Measurements from ENCODE around the gene WNT3.

WNT3 gene

DNA sequence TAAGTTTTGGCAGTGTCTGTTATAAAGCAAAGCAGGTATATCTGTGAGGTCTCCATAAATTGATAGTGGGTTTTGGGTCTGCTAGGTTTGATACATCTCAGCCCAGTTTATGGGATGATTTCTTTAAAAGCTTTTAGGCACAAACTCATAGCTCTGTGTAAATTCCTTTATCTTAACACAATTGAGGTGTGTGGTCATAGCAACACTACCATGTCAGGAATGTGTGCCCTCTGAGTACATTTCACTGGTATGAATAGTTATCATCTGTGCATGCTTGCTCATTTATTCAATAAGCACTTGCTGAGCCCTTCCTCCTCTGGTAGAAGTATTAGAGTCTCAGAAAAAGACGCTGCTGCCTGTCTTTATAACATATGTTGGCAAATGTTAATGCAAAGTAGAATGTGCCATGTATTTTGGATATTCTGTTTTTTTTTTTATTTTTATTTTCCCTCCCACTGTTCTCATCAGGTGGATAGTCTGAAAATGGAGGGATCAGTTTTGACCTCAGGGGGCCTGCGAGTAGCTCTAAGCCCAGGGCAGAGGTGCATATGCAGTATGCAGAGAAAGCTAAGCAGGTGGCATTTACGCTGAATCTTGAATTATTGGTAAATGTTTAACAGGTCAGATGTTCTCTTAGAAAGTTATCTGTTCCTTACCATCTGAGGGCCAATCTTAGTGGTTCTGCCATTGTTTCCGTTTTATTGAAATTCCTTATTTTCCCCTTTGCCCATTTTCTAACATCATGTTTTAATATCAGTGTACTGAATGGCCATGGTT lies 90.7 kb downstream of the WNT3 start:
- Histone ChIP-seq H3K79me2 (ENCODE audit: control insufficient read depth, insufficient read depth, low read length) (no peaks in the 10 kb centered on the region), H3K4me1 (ENCODE audit: control insufficient read depth, low read depth, low read length) (peaks cover 1% of the 10 kb centered on the region), H2BK5ac (ENCODE audit: low read length) (no peak overlapping the region), H2BK120ac (ENCODE audit: low read depth, low read length) (no peak overlapping the region), H3K4me2 (ENCODE audit: low read length) (no peak overlapping the region), H2BK15ac (replicated peaks; ENCODE audit: low read depth) (no peak overlapping the region), H4K5ac (ENCODE audit: low read length) (no peak overlapping the region), H2AK5ac (ENCODE audit: low read length) (no peak overlapping the region), H4K8ac (ENCODE audit: low read depth, low read length) (no peak overlapping the region), H3K27ac (ENCODE audit: low read depth, low read length) (no peak overlapping the region), H3K79me1 (ENCODE audit: low read length) (no peaks in the 10 kb centered on the region), H3K18ac (ENCODE audit: low read length) (no peak overlapping the region), H3K27me3 (ENCODE audit: insufficient read depth, low read length, poor library complexity) (no peaks in the 10 kb centered on the region), H3K36me3 (ENCODE audit: control insufficient read depth, insufficient read depth, low read length) (no peaks in the 10 kb centered on the region), H3K9ac (ENCODE audit: low read length) (no peak overlapping the region), H3K4me3 (ENCODE audit: low read length) (no peak overlapping the region), H3K23ac (ENCODE audit: low read length) (no peak overlapping the region), H3K4ac (ENCODE audit: low read depth, low read length) (no peak overlapping the region), H3K56ac (ENCODE audit: low read length) (no peak overlapping the region)
- no CpG with 5 or more reads among the region's 4 CpGs for WGBS (ENCODE audit: extremely low coverage, insufficient coverage, low lambda C conversion rate)
- peak; percentile 34 for DNase-seq

DNA sequence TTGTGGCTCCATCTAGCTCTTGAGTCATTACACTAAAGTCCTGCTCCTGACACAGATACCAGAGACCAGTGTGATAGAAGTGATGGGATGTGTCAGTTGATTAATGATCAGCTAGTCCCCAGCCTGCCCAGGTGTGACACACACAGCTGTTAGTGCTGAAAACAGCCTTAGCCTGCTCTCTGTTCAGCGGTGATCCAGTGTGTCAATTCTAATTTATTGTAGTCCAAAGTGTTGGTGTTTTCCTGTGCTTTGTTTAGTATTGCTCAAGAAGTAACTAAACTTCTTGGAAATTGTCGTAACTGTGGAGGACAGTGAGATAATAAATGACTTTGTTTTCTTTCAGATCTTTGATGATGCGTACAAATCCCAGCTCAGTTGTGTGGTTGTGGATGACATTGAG lies 92.3 kb downstream of the WNT3 start:
- Histone ChIP-seq H3K79me1 (ENCODE audit: low read length) (no peaks in the 10 kb centered on the region), H4K8ac (ENCODE audit: low read depth, low read length) (no peak overlapping the region), H4K5ac (ENCODE audit: low read length) (no peak overlapping the region), H2BK120ac (ENCODE audit: low read depth, low read length) (no peak overlapping the region), H3K4me1 (ENCODE audit: control insufficient read depth, low read depth, low read length) (peaks cover 1% of the 10 kb centered on the region), H3K4ac (ENCODE audit: low read depth, low read length) (no peak overlapping the region), H2BK15ac (replicated peaks; ENCODE audit: low read depth) (no peak overlapping the region), H3K4me2 (ENCODE audit: low read length) (no peak overlapping the region), H3K56ac (ENCODE audit: low read length) (no peak overlapping the region), H3K23ac (ENCODE audit: low read length) (no peak overlapping the region), H3K27me3 (ENCODE audit: insufficient read depth, low read length, poor library complexity) (no peaks in the 10 kb centered on the region), H3K4me3 (ENCODE audit: low read length) (no peak overlapping the region), H3K18ac (ENCODE audit: low read length) (no peak overlapping the region), H3K27ac (ENCODE audit: low read depth, low read length) (no peak overlapping the region), H3K9ac (ENCODE audit: low read length) (no peak overlapping the region), H2BK5ac (ENCODE audit: low read length) (no peak overlapping the region), H2AK5ac (ENCODE audit: low read length) (no peak overlapping the region), H3K79me2 (ENCODE audit: control insufficient read depth, insufficient read depth, low read length) (no peaks in the 10 kb centered on the region), H3K36me3 (ENCODE audit: control insufficient read depth, insufficient read depth, low read length) (no peaks in the 10 kb centered on the region)
- WGBS (ENCODE audit: extremely low coverage, insufficient coverage, low lambda C conversion rate) = no CpG with 5 or more reads among the region's 3 CpGs
- DNase-seq = no peak

DNA sequence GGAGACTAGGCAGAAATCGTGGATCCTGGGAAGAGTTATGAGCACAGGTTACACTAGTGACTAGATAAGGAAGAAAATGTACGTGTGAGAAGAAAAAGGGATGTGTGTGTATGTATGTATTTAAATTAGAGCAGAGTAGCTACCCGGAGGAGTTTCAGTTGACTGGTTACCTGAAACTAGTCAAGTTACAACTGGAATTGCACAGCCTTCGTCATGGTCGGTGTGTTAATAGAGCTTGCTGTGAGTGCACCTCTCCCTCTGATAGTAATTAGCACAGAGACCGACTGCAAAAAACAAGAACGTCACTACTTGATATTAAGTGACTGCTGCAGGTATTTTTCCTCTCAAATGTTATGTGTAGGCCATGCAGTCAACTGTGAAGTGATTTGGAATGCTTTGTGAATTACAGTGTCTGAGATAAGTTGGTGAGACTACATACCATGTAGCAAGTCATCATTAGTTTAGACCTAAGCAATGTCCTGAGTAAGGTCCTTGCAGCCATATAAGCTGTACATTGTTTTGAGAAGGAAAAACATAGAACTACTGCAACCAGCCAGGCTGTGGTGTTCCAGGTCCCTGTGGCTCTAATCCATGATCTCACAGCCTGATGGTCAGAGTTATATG lies 95.7 kb downstream of the WNT3 start:
- Histone ChIP-seq H3K4me2 (ENCODE audit: low read length) (no peak overlapping the region), H3K36me3 (ENCODE audit: control insufficient read depth, insufficient read depth, low read length) (no peaks in the 10 kb centered on the region), H3K4ac (ENCODE audit: low read depth, low read length) (no peak overlapping the region), H2BK5ac (ENCODE audit: low read length) (no peak overlapping the region), H3K23ac (ENCODE audit: low read length) (no peak overlapping the region), H3K9ac (ENCODE audit: low read length) (no peak overlapping the region), H3K4me3 (ENCODE audit: low read length) (no peak overlapping the region), H3K56ac (ENCODE audit: low read length) (no peak overlapping the region), H3K18ac (ENCODE audit: low read length) (no peak overlapping the region), H3K27ac (ENCODE audit: low read depth, low read length) (no peak overlapping the region), H4K5ac (ENCODE audit: low read length) (no peak overlapping the region), H3K79me2 (ENCODE audit: control insufficient read depth, insufficient read depth, low read length) (no peaks in the 10 kb centered on the region), H3K27me3 (ENCODE audit: insufficient read depth, low read length, poor library complexity) (no peaks in the 10 kb centered on the region), H3K4me1 (ENCODE audit: control insufficient read depth, low read depth, low read length) (peaks cover 1% of the 10 kb centered on the region), H2AK5ac (ENCODE audit: low read length) (no peak overlapping the region), H3K79me1 (ENCODE audit: low read length) (no peaks in the 10 kb centered on the region), H4K8ac (ENCODE audit: low read depth, low read length) (no peak overlapping the region), H2BK120ac (ENCODE audit: low read depth, low read length) (no peak overlapping the region), H2BK15ac (replicated peaks; ENCODE audit: low read depth) (no peak overlapping the region)
- no peak for DNase-seq
- WGBS (ENCODE audit: extremely low coverage, insufficient coverage, low lambda C conversion rate) = no CpG with 5 or more reads among the region's 7 CpGs

DNA sequence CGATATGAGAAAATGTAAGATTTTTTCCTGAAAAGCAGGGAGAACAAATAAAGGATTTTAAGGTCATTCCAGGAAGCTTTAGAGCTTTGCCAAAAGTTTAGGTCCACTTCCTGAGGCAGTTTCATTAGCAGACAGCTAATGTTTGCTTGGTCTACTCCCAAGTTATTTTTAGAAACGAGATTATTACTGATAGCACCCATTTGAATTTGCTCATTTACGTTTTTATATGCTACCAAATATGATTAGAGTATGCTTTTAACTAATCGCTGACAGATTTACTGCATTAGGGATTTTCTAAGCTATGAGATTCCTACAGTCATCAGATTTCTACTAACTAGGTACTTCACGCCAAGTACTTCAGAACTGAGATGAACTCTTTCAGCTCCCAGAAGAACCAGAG lies 98.1 kb downstream of the WNT3 start:
- H3K23ac ChIP-seq (ENCODE audit: low read length) = no peak overlapping the region
- no peak overlapping the region for H2AK5ac ChIP-seq (ENCODE audit: low read length)
- H3K4me2 ChIP-seq (ENCODE audit: low read length) = no peak overlapping the region
- no peak overlapping the region for H3K27ac ChIP-seq (ENCODE audit: low read depth, low read length)
- no peaks in the 10 kb centered on the region for H3K36me3 ChIP-seq (ENCODE audit: control insufficient read depth, insufficient read depth, low read length)
- H3K27me3 ChIP-seq (ENCODE audit: insufficient read depth, low read length, poor library complexity) = no peaks in the 10 kb centered on the region
- H3K9ac ChIP-seq (ENCODE audit: low read length) = no peak overlapping the region
- H3K56ac ChIP-seq (ENCODE audit: low read length) = no peak overlapping the region
- no peak overlapping the region for H2BK120ac ChIP-seq (ENCODE audit: low read depth, low read length)
- H4K5ac ChIP-seq (ENCODE audit: low read length) = no peak overlapping the region
- H3K79me1 ChIP-seq (ENCODE audit: low read length) = no peaks in the 10 kb centered on the region
- no peak overlapping the region for H3K4me3 ChIP-seq (ENCODE audit: low read length)
- H4K8ac ChIP-seq (ENCODE audit: low read depth, low read length) = no peak overlapping the region
- no peaks in the 10 kb centered on the region for H3K4me1 ChIP-seq (ENCODE audit: control insufficient read depth, low read depth, low read length)
- no peaks in the 10 kb centered on the region for H3K79me2 ChIP-seq (ENCODE audit: control insufficient read depth, insufficient read depth, low read length)
- no CpG with 5 or more reads among the region's 5 CpGs for WGBS (ENCODE audit: extremely low coverage, insufficient coverage, low lambda C conversion rate)
- no peak overlapping the region for H2BK5ac ChIP-seq (ENCODE audit: low read length)
- no peak overlapping the region for H3K18ac ChIP-seq (ENCODE audit: low read length)
- DNase-seq = no peak
- H2BK15ac ChIP-seq (replicated peaks; ENCODE audit: low read depth) = no peak overlapping the region
- H3K4ac ChIP-seq (ENCODE audit: low read depth, low read length) = no peak overlapping the region

DNA sequence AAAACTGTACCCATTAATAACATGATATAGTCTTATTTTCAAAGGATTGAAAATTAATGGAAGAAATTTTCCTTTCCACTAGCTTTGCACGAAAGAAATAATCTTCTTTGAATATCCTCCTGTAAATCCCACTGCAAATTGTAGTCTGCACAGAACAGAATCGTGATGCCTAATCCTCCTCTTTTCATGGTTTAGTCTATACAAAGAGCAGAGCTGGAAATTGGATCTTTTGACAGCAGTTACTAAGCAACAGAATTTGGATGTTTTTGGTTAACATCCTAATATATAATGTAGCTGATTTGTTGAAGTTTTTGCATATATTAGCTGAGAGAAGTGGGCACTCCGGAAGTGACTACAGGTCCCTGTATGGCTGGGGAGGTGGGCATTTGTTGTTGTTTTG lies 98.6 kb downstream of the WNT3 start:
- no peak overlapping the region for H3K27ac ChIP-seq (ENCODE audit: low read depth, low read length)

More for the DNA sequence above, 98.6 kb downstream of the WNT3 start:
- H3K4me1 ChIP-seq (ENCODE audit: control insufficient read depth, low read depth, low read length) = no peaks in the 10 kb centered on the region
- no peak overlapping the region for H4K8ac ChIP-seq (ENCODE audit: low read depth, low read length)
- no peaks in the 10 kb centered on the region for H3K27me3 ChIP-seq (ENCODE audit: insufficient read depth, low read length, poor library complexity)
- no peak overlapping the region for H3K56ac ChIP-seq (ENCODE audit: low read length)
- H3K79me1 ChIP-seq (ENCODE audit: low read length) = no peaks in the 10 kb centered on the region
- H2BK5ac ChIP-seq (ENCODE audit: low read length) = no peak overlapping the region
- no peak overlapping the region for H3K18ac ChIP-seq (ENCODE audit: low read length)
- DNase-seq = no peak
- H3K4ac ChIP-seq (ENCODE audit: low read depth, low read length) = no peak overlapping the region
- no peak overlapping the region for H2BK15ac ChIP-seq (replicated peaks; ENCODE audit: low read depth)
- H3K9ac ChIP-seq (ENCODE audit: low read length) = no peak overlapping the region
- no peak overlapping the region for H3K4me3 ChIP-seq (ENCODE audit: low read length)
- H3K23ac ChIP-seq (ENCODE audit: low read length) = no peak overlapping the region
- no peaks in the 10 kb centered on the region for H3K79me2 ChIP-seq (ENCODE audit: control insufficient read depth, insufficient read depth, low read length)
- no CpG with 5 or more reads among the region's 3 CpGs for WGBS (ENCODE audit: extremely low coverage, insufficient coverage, low lambda C conversion rate)
- H4K5ac ChIP-seq (ENCODE audit: low read length) = no peak overlapping the region
- H2AK5ac ChIP-seq (ENCODE audit: low read length) = no peak overlapping the region
- no peak overlapping the region for H2BK120ac ChIP-seq (ENCODE audit: low read depth, low read length)
- H3K4me2 ChIP-seq (ENCODE audit: low read length) = no peak overlapping the region
- H3K36me3 ChIP-seq (ENCODE audit: control insufficient read depth, insufficient read depth, low read length) = no peaks in the 10 kb centered on the region

All from mesendoderm (in vitro differentiated cells).